Osteocyte (in vitro differentiated cells): ENCODE data around the gene TP53BP2. TPM values are rescaled to one million over a fixed set of nuclear protein-coding genes. Genes with fewer than 3 reads are reported as not detected.

Source experiments
- DNase-seq: peaks from one replicate; pipeline ENCODE4 v3.0.0; 2021; ENCODE audit warnings: mixed read lengths; ENCODE audit not compliant: unreplicated experiment; ENCODE audit errors: extremely low spot score
- H3K27ac Mint-ChIP-seq: one replicate; pipeline ENCODE4 v1.8.0; 2021; ENCODE audit warnings: mild to moderate bottlenecking, mixed read lengths; ENCODE audit not compliant: unreplicated experiment
- H3K27me3 Mint-ChIP-seq: one replicate; pipeline ENCODE4 v1.8.0; 2021; ENCODE audit warnings: mixed read lengths; ENCODE audit not compliant: unreplicated experiment
- H3K36me3 Mint-ChIP-seq: one replicate; pipeline ENCODE4 v1.8.0; 2021; ENCODE audit warnings: mixed read lengths; ENCODE audit not compliant: unreplicated experiment
- H3K4me1 Mint-ChIP-seq: one replicate; pipeline ENCODE4 v1.8.0; 2021; ENCODE audit warnings: mixed read lengths; ENCODE audit not compliant: unreplicated experiment
- H3K4me3 Mint-ChIP-seq: one replicate; pipeline ENCODE4 v1.8.0; 2021; ENCODE audit warnings: mild to moderate bottlenecking, moderate library complexity, mixed read lengths; ENCODE audit not compliant: unreplicated experiment
- H3K9me3 Mint-ChIP-seq: one replicate; pipeline ENCODE4 v1.8.0; 2021; ENCODE audit warnings: mixed read lengths; ENCODE audit not compliant: unreplicated experiment
- CTCF ChIP-seq: fragments of 200-600 bp; sonication (generic); IDR thresholded peaks from 2 replicates; pipeline ENCODE4 v1.5.0; 2021; ENCODE audit warnings: antibody characterized with exemption, mild to moderate bottlenecking, moderate library complexity
- total RNA-seq: library from RNA; stranded (reverse); gene quantifications from 2 replicates; pipeline ENCODE4 v1.2.1, GENCODE V29; 2021

TP53BP2 gene
- total RNA-seq, 1 donor from 2014 or later, result 58.7 TPM

GRCh38 chr1:223803211-223803610 is 42.5 kb downstream of the TP53BP2 start:
- TF ChIP-seq CTCF, result no peak
- H3K4me3 Mint-ChIP-seq, result no peak overlapping the region
- peaks cover 71% of the 10 kb centered on the region for H3K36me3 Mint-ChIP-seq
- no peak for DNase-seq
- H3K9me3 Mint-ChIP-seq, result no peaks in the 10 kb centered on the region
- H3K27ac Mint-ChIP-seq, result no peak overlapping the region
- H3K4me1 Mint-ChIP-seq, result no peaks in the 10 kb centered on the region
- H3K27me3 Mint-ChIP-seq, result no peaks in the 10 kb centered on the region

DNA sequence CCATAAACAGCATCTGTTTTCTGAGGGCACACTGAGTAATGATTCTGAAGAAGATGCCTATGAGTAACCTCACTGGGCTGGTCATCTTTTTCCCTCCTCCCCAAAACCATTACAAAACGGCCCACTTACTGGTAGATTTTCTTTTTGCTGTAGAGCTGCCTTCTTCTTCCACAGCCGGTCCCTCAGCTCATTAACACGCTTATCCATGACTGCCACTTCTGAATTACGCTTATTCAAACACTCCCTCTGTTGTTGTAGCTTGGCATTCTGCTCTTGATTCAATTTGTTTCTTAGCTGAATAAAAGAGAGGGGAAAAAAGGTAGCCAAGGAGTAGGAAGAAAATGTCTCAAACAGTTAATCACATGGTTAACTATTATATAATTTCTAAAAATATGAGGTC is 43.1 kb downstream of the TP53BP2 start:
- TF ChIP-seq CTCF, result no peak
- DNase-seq, result no peak
- H3K36me3 Mint-ChIP-seq, result peaks cover 74% of the 10 kb centered on the region
- H3K9me3 Mint-ChIP-seq, result no peaks in the 10 kb centered on the region
- no peak overlapping the region for H3K4me3 Mint-ChIP-seq
- H3K27ac Mint-ChIP-seq, result no peak overlapping the region
- H3K27me3 Mint-ChIP-seq, result no peaks in the 10 kb centered on the region
- H3K4me1 Mint-ChIP-seq, result no peaks in the 10 kb centered on the region

- Mint-ChIP-seq H3K9me3 (no peaks in the 10 kb centered on the region), H3K27ac (no peak overlapping the region), H3K36me3 (peaks cover 70% of the 10 kb centered on the region), H3K27me3 (no peaks in the 10 kb centered on the region), H3K4me3 (no peak overlapping the region), H3K4me1 (no peaks in the 10 kb centered on the region)
- TF ChIP-seq CTCF, result no peak
- DNase-seq, result no peak
Observed at GRCh38 chr1:223802032-223802431, 43.7 kb downstream of the TP53BP2 start.

GRCh38 chr1:223796210-223796609 is 49.5 kb downstream of the TP53BP2 start:
- Mint-ChIP-seq H3K4me3 (no peak overlapping the region), H3K4me1 (peaks cover 3% of the 10 kb centered on the region), H3K9me3 (no peaks in the 10 kb centered on the region), H3K36me3 (peaks cover 65% of the 10 kb centered on the region), H3K27me3 (no peaks in the 10 kb centered on the region), H3K27ac (no peak overlapping the region)
- no peak for TF ChIP-seq CTCF
- DNase-seq, result no peak

DNA sequence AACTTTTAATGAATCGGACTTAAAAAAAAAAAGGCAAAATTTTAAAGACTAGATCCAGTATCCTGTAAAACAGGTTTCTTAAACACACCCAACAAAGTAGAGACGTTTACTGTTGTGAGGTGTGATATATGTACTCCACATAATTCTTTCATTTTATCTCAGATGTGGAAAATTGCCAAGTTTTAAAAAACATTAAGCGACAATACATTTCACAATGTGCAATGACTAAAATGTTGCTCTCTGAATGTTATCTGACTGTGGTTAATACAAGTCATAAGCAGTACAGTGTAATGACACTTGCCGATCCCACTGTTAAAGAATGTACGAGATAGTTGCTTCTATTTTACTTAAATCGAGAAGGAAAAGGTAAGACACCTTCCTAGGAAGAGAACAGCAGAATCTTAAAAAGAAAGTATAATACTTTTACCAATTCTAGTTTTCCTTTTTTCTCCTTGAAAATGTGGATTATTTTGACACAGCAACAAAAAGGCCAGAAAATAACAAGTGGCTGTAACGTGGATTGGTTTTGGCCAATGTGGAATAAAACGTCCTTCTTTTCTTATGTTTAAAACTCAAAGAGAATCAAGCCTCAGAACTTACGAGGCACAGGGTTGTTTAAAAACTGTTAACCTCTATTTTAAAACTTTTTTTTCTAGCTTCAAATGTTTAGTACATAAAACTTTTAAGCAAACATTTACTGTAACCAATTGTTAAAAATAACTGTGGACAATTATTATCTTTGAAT is 51.4 kb downstream of the TP53BP2 start:
- H3K27ac Mint-ChIP-seq, result no peak overlapping the region
- no peak for TF ChIP-seq CTCF
- no peaks in the 10 kb centered on the region for H3K9me3 Mint-ChIP-seq
- H3K4me3 Mint-ChIP-seq, result no peak overlapping the region
- no peaks in the 10 kb centered on the region for H3K27me3 Mint-ChIP-seq
- H3K4me1 Mint-ChIP-seq, result peaks cover 3% of the 10 kb centered on the region
- no peak for DNase-seq
- H3K36me3 Mint-ChIP-seq, result peaks cover 55% of the 10 kb centered on the region
